ENCODE measurements around the gene CCR1. TPM values are rescaled to one million over a fixed set of nuclear protein-coding genes. Genes with fewer than 3 reads are reported as not detected.
A peak's percentile ranks its signal among the peaks of the same experiment; 100 is the strongest.

CCR1 gene
- total RNA-seq, 1 experiment from 2014 or later = 0.10 TPM

- peak; percentile 58 for ATAC-seq
- no peak overlapping the region for H3K4me3 ChIP-seq (replicated peaks in 1 of 2; ENCODE audit: low read depth in 1 of 2, low read length in 2 of 2)
- H3K9me3 ChIP-seq (ENCODE audit: control insufficient read depth in 1 of 2, insufficient read depth in 1 of 2, low read depth in 1 of 2, low read length in 2 of 2) = no peaks in the 10 kb centered on the region
- RAD21 ChIA-PET (ENCODE audit: low non-redundant PET in 1 of 2, low total read pairs in 2 of 2, uncharacterized antibody in 2 of 2, unreplicated experiment in 2 of 2) = no interaction called here
- DNase-seq (ENCODE audit: low read depth, low spot score) = peak; percentile 23
- no peak for TF ChIP-seq POLR2AphosphoS5 (IDR thresholded peaks at IDR 0.05; ENCODE audit: low read depth, low read length)
- TF ChIP-seq SRF (IDR thresholded peaks at IDR 0.05; ENCODE audit: low read depth) = no peak
- no peak for TF ChIP-seq ZNF274 (IDR thresholded peaks at IDR 0.05; ENCODE audit: low read depth, low read length)
- peak; percentile 36; the same call in 1 of the 2 replicates for TF ChIP-seq FOSL1 (IDR thresholded peaks at IDR 0.05; ENCODE audit: low read depth)
- peak; percentile 64 for TF ChIP-seq CEBPB (IDR thresholded peaks at IDR 0.05; ENCODE audit: low read depth)
- TF ChIP-seq, protein P1, sequence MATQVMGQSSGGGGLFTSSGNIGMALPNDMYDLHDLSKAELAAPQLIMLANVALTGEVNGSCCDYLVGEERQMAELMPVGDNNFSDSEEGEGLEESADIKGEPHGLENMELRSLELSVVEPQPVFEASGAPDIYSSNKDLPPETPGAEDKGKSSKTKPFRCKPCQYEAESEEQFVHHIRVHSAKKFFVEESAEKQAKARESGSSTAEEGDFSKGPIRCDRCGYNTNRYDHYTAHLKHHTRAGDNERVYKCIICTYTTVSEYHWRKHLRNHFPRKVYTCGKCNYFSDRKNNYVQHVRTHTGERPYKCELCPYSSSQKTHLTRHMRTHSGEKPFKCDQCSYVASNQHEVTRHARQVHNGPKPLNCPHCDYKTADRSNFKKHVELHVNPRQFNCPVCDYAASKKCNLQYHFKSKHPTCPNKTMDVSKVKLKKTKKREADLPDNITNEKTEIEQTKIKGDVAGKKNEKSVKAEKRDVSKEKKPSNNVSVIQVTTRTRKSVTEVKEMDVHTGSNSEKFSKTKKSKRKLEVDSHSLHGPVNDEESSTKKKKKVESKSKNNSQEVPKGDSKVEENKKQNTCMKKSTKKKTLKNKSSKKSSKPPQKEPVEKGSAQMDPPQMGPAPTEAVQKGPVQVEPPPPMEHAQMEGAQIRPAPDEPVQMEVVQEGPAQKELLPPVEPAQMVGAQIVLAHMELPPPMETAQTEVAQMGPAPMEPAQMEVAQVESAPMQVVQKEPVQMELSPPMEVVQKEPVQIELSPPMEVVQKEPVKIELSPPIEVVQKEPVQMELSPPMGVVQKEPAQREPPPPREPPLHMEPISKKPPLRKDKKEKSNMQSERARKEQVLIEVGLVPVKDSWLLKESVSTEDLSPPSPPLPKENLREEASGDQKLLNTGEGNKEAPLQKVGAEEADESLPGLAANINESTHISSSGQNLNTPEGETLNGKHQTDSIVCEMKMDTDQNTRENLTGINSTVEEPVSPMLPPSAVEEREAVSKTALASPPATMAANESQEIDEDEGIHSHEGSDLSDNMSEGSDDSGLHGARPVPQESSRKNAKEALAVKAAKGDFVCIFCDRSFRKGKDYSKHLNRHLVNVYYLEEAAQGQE (IDR thresholded peaks at IDR 0.05; ENCODE audit: low read depth) = no peak
- TF ChIP-seq, protein P2, sequence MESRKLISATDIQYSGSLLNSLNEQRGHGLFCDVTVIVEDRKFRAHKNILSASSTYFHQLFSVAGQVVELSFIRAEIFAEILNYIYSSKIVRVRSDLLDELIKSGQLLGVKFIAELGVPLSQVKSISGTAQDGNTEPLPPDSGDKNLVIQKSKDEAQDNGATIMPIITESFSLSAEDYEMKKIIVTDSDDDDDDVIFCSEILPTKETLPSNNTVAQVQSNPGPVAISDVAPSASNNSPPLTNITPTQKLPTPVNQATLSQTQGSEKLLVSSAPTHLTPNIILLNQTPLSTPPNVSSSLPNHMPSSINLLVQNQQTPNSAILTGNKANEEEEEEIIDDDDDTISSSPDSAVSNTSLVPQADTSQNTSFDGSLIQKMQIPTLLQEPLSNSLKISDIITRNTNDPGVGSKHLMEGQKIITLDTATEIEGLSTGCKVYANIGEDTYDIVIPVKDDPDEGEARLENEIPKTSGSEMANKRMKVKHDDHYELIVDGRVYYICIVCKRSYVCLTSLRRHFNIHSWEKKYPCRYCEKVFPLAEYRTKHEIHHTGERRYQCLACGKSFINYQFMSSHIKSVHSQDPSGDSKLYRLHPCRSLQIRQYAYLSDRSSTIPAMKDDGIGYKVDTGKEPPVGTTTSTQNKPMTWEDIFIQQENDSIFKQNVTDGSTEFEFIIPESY (IDR thresholded peaks at IDR 0.05; ENCODE audit: extremely low read depth, insufficient replicate concordance, low read length) = no peak
- TF ChIP-seq ELF1 (IDR thresholded peaks at IDR 0.05; ENCODE audit: borderline replicate concordance, low read depth) = no peak
- no peak for TF ChIP-seq POLR2A (IDR thresholded peaks at IDR 0.05; ENCODE audit: borderline replicate concordance, extremely low read depth, insufficient read depth, insufficient read length)
- no peak for TF ChIP-seq RAD21 (IDR thresholded peaks at IDR 0.05; ENCODE audit: low read depth)
- TF ChIP-seq EZH2phosphoT487 (IDR thresholded peaks at IDR 0.05; ENCODE audit: borderline replicate concordance) = no peak
- TF ChIP-seq SIN3A (IDR thresholded peaks at IDR 0.05; ENCODE audit: low read depth) = no peak
- TF ChIP-seq YY1 (IDR thresholded peaks at IDR 0.05; ENCODE audit: extremely low read depth, insufficient replicate concordance, low read depth, low read length) = no peak
- TF ChIP-seq TCF7L2 (IDR thresholded peaks at IDR 0.05; ENCODE audit: borderline replicate concordance, extremely low read depth, insufficient read depth, insufficient read length) = peak; percentile 32
- TF ChIP-seq JUND (IDR thresholded peaks at IDR 0.05) = peak; percentile 32; the same call in 1 of the 2 replicates
- TF ChIP-seq SP1 (IDR thresholded peaks at IDR 0.05; ENCODE audit: low read depth) = no peak
- no peak for TF ChIP-seq CTCF (IDR thresholded peaks at IDR 0.05 in 2 of 3, conservative IDR thresholded peaks at IDR 0.05 in 1 of 3; ENCODE audit: borderline replicate concordance in 1 of 3, insufficient read depth in 1 of 3, low read depth in 2 of 3, low read length in 2 of 3)
- TF ChIP-seq CBX3 (IDR thresholded peaks at IDR 0.05; ENCODE audit: low read depth) = no peak
- TF ChIP-seq ZFX (IDR thresholded peaks at IDR 0.05) = no peak
- TF ChIP-seq, protein P3, sequence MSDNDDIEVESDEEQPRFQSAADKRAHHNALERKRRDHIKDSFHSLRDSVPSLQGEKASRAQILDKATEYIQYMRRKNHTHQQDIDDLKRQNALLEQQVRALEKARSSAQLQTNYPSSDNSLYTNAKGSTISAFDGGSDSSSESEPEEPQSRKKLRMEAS (IDR thresholded peaks at IDR 0.05) = no peak
- TF ChIP-seq ATF3 (IDR thresholded peaks at IDR 0.05) = no peak
- no peak for TF ChIP-seq EGR1 (IDR thresholded peaks at IDR 0.05; ENCODE audit: low read depth)
- TF ChIP-seq EZH2 (IDR thresholded peaks at IDR 0.05) = no peak
- no peak overlapping the region for H2AFZ ChIP-seq (ENCODE audit: low read depth, low read length, poor library complexity, severe bottlenecking)
- no peaks in the 10 kb centered on the region for H3K27me3 ChIP-seq (ENCODE audit: insufficient read depth, low read length)
- POLR2A ChIA-PET = no interaction called here
- H3K79me2 ChIP-seq (ENCODE audit: insufficient read depth, low read length) = no peaks in the 10 kb centered on the region
- CTCF ChIA-PET = no interaction called here
- no peaks in the 10 kb centered on the region for H3K9me2 ChIP-seq (ENCODE audit: insufficient read depth)
- no peak overlapping the region for H3K4me2 ChIP-seq (ENCODE audit: low read length)
- H3K36me3 ChIP-seq (ENCODE audit: control insufficient read depth in 1 of 2, insufficient read depth in 2 of 2, low read length in 2 of 2) = no peaks in the 10 kb centered on the region
- BruUV-seq (replicated peaks) = no TSS peak
- no peaks in the 10 kb centered on the region for H4K20me1 ChIP-seq (ENCODE audit: insufficient read depth)
- intact Hi-C loops (cut with micrococcal nuclease) = no loop called here
- H3K9ac ChIP-seq (ENCODE audit: low read length) = no peak overlapping the region
- no peak overlapping the region for H3K27ac ChIP-seq (ENCODE audit: low read depth, low read length)
- H3K4me1 ChIP-seq (ENCODE audit: control insufficient read depth in 1 of 2, insufficient read depth in 2 of 2, low read length in 2 of 2) = peaks cover 0 to 24% of the 10 kb centered on the region in 2 experiments; a peak in 2 of 4 replicates
Observed at GRCh38 chr3:46184469-46184868, 23.6 kb downstream of the CCR1 start.

All from HCT116 (cell line).